Effector memory CD8-positive, alpha-beta T cell (primary cell): ENCODE results near the gene ARID1A.
A peak's percentile ranks its signal among the peaks of the same experiment; 100 is the strongest.

ENCODE experiments used
- ATAC-seq: fragments of 150-1000 bp; cut with Tn5 transposase; replicated peaks from 2 replicates; pipeline ENCODE4 v1.10.0; 2021; ENCODE audit warnings: mild to moderate bottlenecking, moderate library complexity
- DNase-seq, 3 experiments: peaks; one replicate each; pipeline ENCODE4 v3.0.0; 2021
- H3K27ac Mint-ChIP-seq, 2 donors: one replicate each; pipeline ENCODE4 v1.8.0; 2022; ENCODE audit warnings: mild to moderate bottlenecking in 2 of 2, mixed read lengths in 2 of 2, moderate library complexity in 2 of 2
- H3K27me3 Mint-ChIP-seq, 2 donors: one replicate each; pipeline ENCODE4 v1.8.0; 2022; ENCODE audit warnings: mixed read lengths in 2 of 2
- H3K36me3 Mint-ChIP-seq: one replicate; pipeline ENCODE4 v1.8.0; 2022; ENCODE audit warnings: mild to moderate bottlenecking, moderate library complexity, mixed read lengths; ENCODE audit not compliant: insufficient read depth
- H3K4me1 Mint-ChIP-seq, 2 donors: one replicate each; pipeline ENCODE4 v1.8.0; 2022; ENCODE audit warnings: low read depth in 2 of 2, mixed read lengths in 2 of 2
- H3K4me3 Mint-ChIP-seq, 2 donors: one replicate each; pipeline ENCODE4 v1.8.0; 2022; ENCODE audit warnings: mild to moderate bottlenecking in 2 of 2, mixed read lengths in 2 of 2, moderate library complexity in 2 of 2
- H3K9me3 Mint-ChIP-seq, 2 donors: one replicate each; pipeline ENCODE4 v1.8.0; 2022; ENCODE audit warnings: mixed read lengths in 2 of 2

Gene ARID1A

DNA sequence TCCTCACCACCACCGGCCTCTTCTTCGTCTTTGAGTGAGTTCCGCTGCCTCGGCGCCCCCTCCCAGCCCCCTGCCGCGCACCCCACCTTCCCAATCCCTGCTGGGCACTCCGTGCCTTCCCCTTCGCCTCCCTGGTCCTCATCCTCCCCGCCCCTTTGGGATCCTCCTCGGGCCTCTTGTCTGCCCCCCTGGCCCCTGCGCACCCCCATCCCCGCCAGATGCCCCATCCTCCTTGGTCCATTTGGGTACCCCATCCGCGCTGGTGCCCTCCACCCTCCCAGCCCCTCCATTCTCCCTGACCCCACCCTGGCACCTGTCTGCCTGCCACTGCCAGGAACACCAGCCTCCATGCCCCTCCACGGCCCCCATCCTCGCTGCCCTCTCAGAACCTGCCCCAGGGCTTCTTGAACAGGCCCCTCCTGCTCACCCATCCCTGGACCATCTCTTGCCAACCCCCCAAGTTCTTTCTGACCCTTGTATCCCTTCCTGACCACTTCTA lies 131.3 kb downstream of the ARID1A start:
- H3K4me3 Mint-ChIP-seq: peak overlapping the region; percentile 89 to 96
- H3K9me3 Mint-ChIP-seq: no peaks in the 10 kb centered on the region
- peaks cover 20% of the 10 kb centered on the region for H3K36me3 Mint-ChIP-seq
- H3K27ac Mint-ChIP-seq: peak overlapping the region; percentile 99
- peaks cover 44 to 50% of the 10 kb centered on the region in 2 donors for H3K4me1 Mint-ChIP-seq
- no peaks in the 10 kb centered on the region for H3K27me3 Mint-ChIP-seq
- DNase-seq (no peak), ATAC-seq (no peak)

DNA sequence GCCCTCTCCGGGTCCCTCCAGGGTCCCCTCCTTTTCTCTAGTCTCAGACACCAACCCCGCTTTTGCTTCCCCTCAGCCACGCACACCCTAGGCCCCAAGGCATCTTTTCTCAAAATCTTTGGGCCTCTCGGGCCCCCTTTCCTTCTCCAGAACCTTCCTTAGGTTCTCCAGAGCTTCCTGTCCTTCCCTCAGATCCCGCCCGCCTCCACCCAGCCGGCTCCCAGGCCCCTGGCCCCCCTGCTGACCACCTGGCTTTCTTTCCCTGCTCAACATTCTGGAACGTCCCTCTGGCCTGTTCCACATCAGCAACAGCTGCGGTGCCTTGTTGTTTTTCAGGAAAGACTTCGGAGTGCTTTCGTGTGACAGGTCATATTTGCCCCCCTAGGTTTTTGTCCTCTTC lies 131.8 kb downstream of the ARID1A start:
- ATAC-seq: no peak
- Mint-ChIP-seq H3K27ac (peak overlapping the region; percentile 99), H3K36me3 (peaks cover 25% of the 10 kb centered on the region), H3K9me3 (no peaks in the 10 kb centered on the region), H3K4me1 (peaks cover 48 to 55% of the 10 kb centered on the region in 2 donors), H3K4me3 (peak overlapping the region; percentile 89 to 96), H3K27me3 (no peaks in the 10 kb centered on the region)
- no peak for DNase-seq

DNA sequence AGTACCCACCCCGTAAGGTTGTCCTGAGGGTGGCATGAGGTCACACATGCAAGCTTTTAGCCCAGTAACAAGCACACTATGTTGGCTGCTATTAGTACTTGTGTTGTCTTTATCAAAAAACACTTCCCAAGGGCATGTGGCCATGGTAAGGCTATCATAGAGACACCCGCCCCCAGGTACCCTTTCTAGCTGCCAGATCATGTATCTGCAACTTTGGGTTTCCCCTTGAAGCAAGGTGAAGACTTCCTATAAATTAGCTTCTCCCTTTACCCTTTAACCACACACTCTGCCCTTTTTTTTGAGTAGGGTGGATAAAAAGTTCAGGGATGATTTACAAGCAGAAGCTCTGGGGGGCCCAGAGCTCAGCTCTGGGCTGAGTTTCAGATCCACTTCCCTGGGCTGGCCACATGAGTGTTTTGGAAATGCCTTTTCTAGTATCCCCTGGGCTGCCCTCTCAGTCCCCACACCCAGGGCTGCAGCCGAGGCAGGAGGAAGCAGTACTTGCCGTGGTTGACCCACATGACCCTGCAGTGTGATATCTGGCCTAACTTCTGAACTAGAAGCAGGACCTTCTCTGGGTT lies 132.7 kb downstream of the ARID1A start:
- Mint-ChIP-seq H3K36me3 (peaks cover 34% of the 10 kb centered on the region), H3K27ac (peak overlapping the region; percentile 99), H3K4me1 (peaks cover 57 to 63% of the 10 kb centered on the region in 2 donors), H3K9me3 (no peaks in the 10 kb centered on the region), H3K4me3 (peak overlapping the region; percentile 89 to 96), H3K27me3 (no peaks in the 10 kb centered on the region)
- no peak for DNase-seq
- ATAC-seq: peak; percentile 28

DNA sequence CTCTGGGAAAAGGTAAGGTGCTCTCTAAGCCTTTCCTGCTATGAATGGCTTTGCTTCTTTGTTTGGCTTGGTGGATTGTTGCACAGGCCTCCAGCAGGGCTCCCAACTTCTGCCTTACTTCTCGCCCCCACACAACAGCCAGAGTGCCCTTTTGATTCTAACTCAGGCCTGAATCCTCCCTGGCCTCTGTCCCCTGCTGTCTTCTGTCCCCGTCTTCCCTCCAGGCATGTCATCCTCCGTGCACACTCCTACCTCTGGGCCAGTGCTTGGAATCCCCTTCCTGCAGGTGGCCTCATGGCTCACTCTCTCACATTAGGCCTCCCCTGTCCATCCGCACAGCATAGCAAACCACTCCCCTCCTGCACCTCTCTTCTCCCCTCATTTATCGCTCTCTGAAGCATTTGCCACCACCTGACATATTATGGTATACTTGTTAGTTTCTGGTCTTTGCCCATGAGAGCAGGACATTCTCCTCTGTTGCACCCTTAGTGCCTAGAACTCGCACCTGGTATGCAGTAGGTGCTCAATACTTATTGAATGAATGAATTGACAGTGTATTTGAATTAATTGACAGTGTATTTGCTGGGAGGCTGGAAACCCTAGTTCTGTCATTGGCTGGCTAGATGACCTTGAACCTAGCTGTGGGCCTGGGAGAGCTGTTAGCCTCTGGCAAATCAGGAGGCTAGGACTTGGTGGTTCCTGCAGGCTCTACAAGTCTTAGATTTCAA lies 133.5 kb downstream of the ARID1A start:
- H3K27ac Mint-ChIP-seq: peak overlapping the region; percentile 99
- peaks cover 65 to 72% of the 10 kb centered on the region in 2 donors for H3K4me1 Mint-ChIP-seq
- H3K9me3 Mint-ChIP-seq: no peaks in the 10 kb centered on the region
- H3K27me3 Mint-ChIP-seq: no peaks in the 10 kb centered on the region
- DNase-seq (no peak), ATAC-seq (no peak)
- peaks cover 42% of the 10 kb centered on the region for H3K36me3 Mint-ChIP-seq
- peak overlapping the region; percentile 89 to 96 for H3K4me3 Mint-ChIP-seq

DNA sequence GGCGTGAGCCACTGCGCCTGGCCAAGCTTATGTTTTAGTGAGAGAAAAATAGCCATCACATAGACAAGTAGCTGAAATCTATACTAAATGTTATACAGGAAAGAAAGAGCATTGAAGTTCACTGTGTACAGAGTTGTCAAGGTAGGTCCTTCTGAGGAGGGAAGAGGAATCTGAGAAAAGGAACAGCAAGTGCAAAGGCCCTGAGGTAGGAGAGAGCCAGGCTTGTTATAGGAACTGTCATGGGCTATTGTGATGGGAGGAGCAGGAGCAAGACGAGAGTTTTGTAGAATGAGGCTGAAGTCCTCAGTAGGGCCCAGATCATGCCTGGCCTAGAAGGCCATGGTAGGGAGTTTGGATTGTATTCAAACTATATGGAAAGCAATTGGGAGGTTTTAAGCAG lies 135.2 kb downstream of the ARID1A start:
- ATAC-seq (no peak), DNase-seq (no peak)
- no peaks in the 10 kb centered on the region for H3K9me3 Mint-ChIP-seq
- peak overlapping the region; percentile 99 for H3K27ac Mint-ChIP-seq
- H3K27me3 Mint-ChIP-seq: no peaks in the 10 kb centered on the region
- peaks cover 70 to 75% of the 10 kb centered on the region in 2 donors for H3K4me1 Mint-ChIP-seq
- H3K4me3 Mint-ChIP-seq: peak overlapping the region in 1 of 2 donors; percentile 15
- H3K36me3 Mint-ChIP-seq: peaks cover 51% of the 10 kb centered on the region
